CD4-positive, alpha-beta T cell treated with Interferon gamma for 1 hour (primary cell): Measurements from ENCODE around the gene BRD4.
"Not testable (repeated sequence)": the region's sequence is repeated elsewhere in the genome, so short reads cannot be mapped to it uniquely, and the experiment has no call there.

Experiments used
- DNase-seq: peaks from one replicate; pipeline ENCODE4 v3.0.0-alpha.2; 2020

The BRD4 gene

GRCh38 chr19:15358918-15359317, 26.6 kb upstream of the BRD4 start:
- no peak for DNase-seq

DNA sequence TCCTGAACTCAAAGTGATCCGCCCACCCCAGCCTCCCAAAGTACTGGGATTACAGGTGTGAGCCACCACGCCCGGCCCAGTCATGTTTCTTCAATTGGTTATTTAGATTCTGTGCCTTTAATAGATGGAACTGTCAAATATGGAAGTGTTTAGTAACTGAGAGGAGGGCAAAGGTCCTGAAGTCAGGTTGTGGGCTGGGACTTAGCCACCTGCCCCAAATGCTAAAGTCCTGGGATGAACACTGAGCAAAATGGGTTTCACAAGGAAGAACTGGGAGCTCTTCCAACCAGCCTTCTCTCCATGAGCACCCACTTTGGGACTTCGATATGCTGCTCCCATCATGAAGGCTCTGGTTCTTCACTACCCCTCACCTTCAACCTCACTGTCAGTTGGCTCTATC, 25.6 kb upstream of the BRD4 start:
- DNase-seq: no peak

GRCh38 chr19:15354566-15355296, 22.4 kb upstream of the BRD4 start:
- DNase-seq: no peak

DNA sequence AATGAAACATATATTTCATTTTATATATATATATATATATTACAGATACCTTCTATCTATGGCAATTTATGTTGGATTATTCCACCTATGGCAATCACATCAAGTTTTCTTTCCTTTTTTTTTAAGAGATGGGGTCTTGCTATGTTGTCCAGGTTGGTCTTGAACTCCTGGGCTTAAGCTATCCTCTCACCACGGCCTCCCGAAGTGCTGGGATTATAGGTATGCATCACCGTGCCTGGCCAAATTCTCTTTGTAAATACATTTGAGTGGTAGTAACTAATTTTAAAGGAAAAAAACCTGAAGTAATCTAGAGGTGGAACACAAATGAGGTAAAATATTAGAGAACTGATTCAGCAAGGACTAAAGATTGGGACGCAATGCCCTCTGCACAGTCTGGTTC, 21.6 kb upstream of the BRD4 start:
- no peak for DNase-seq

DNA sequence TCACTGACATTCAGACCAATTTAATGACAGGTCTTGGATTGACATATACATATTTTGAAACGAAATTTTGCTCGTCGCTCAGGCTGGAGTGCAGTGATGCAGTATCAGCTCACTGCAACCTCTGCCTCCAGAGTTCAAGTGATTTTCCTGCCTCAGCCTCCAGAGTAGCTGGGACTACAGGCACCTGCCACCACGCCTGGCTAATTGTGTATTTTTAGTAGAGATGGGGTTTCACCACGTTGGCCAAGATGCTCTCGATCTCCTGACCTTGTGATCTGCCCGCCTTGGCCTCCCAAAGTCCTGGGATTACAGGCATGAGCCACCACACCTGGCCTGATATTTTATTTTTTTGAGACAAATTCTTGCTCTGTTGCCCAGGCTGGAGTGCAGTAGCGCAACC, 20.2 kb upstream of the BRD4 start:
- not testable (repeated sequence) for DNase-seq

DNA sequence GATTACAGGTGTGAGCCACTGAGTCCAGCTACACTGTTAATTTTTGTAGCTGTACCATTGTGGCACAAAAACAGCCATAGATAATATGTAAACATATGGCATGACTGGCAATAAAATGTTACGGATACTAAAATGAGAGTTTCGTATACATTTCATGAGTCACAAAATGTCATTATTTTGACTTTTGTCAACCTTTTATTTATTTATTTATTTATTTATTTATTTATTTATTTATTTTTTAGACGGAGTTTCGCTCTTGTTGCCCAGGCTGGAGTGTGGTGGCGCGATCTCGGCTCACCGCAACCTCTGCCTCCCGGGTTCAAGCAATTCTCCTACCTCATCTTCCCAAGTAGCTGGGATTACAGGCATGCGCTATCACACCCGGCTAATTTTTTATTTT, 9.0 kb upstream of the BRD4 start:
- not testable (repeated sequence) for DNase-seq

DNA sequence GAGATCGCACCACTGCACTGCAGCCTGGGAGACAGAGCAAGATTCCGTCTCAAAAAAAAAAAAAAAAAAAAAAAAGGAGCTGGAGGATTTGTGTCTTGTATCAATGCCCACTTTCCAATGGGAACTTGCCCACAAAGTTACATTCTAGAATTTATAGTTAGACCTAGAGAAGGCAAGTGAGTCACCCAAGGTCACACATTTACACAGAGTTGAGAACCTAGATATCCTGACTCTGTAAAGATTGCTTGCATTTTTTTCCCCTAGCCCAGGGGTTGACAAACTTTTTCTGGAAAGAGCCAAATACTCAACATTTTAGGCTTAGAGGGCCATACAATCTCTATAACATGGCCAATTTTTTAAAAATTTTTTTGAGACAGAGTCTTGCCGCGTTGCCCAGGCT, 7.7 kb upstream of the BRD4 start:
- DNase-seq: no peak

DNA sequence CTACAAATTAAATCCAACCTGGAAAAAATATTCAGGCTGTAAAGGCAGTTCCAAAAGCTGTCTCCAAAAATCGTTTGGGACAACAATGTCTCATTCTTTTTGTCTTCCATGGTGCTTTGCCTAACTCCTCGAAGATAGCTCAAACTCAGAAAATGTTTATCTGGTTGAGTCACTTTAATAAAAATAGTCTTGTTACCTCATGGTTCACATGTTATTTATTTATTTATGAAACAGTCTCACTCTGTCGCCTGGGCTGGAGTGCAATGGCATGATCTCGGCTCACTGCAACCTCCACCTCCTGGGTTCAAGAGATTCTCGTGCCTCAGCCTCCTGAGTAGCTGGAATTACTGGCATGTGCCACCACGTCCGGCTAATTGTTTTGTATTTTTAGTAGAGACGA, 4.9 kb upstream of the BRD4 start:
- DNase-seq: no peak

DNA sequence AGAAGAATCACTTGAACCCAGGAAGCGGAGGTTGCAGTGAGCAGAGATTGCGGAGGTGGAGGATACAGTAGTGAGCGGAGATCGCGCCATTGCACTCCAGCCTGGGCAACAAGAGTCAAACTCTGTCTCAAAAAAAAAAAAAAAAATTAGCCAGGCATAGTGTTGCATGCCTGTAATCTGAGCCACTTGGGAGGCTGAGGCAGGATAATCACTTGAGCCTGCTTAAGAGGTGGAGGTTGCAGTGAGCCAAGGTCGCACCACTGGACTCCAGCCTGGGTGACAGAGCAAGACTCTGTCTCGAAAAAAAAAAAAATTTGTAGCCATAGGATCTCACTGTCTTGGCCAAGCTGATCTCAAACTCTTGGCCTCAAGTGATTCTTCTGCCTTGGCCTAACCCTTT, 3.7 kb upstream of the BRD4 start:
- not testable (repeated sequence) for DNase-seq

GRCh38 chr19:15331419-15332310, 674 bp downstream of the BRD4 start:
- DNase-seq: peak; percentile 57

DNA sequence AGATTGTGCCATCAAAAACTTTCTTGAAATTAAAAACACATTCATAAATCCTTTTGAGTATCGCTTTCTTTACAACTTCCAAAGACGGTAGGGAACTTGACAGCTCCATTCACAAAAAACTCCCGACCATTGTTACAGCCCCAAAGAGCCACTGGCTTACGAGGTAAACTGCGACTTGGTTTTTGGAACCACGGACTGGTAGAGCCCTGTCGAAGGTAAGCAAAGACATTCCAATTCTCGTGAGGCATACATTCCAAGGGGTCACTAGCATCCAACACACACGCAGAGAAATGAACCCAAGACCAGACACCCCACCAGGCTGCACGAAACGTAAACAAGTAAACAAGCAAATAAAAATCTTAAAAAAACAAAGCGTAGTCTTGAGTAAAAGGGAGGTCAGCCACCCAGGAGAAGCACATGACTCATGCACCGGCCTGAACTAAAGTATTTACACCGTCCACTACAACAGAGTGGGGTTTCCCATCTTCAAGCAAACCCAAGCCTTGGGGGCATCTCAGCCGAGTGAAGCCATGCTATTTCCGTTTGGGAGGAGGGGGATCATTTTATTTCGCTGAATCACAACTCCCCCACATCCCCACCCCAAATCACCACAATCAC, 1.4 kb downstream of the BRD4 start:
- peak; percentile 25 for DNase-seq

DNA sequence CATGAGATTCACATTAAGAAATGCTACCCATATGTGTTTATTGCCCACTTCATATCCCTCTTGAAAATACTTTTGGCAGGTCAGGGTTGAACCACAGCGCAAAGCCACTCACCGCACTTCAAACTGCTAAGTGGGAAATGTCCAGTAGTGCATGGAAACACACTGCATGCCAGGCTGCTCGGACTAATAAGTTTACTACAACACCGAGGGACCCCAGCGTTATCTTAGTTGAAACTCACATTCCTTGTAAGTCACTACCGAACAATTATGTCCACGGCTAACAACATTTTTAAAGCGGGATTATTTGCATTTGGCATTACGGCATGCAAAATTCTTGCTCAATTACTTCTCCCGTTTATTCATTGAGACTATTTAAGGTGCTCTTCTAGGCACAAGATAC, 4.0 kb downstream of the BRD4 start:
- DNase-seq: no peak

GRCh38 chr19:15324791-15325519, 7.4 kb downstream of the BRD4 start:
- DNase-seq: no peak

- no peak for DNase-seq
These were observed 8.7 kb downstream of the BRD4 start for GRCh38 chr19:15323496-15324235.

DNA sequence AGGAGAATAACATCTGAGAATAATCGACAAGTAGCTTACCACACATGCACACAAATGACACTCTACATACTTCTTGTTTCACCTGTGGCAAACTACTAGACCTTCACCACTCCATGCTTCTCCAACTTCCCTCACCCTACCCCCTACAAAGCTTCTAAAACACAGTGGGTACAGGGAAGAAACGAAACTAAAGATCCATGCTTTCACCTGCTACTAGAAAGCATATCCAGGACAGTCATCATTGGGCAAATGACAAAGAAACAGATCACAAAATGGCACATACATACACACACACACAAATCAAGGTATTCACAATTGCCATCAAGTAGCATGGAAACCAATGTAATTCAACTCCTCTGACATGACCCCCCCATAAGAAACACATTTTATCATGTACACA, 10.6 kb downstream of the BRD4 start:
- no peak for DNase-seq

- no peak for DNase-seq
These were observed 12.2 kb downstream of the BRD4 start for GRCh38 chr19:15320116-15320515.

GRCh38 chr19:15318241-15318691, 14.1 kb downstream of the BRD4 start:
- peak; percentile 52 for DNase-seq

- no peak for DNase-seq
These were observed 14.8 kb downstream of the BRD4 start for GRCh38 chr19:15317392-15318071.

DNA sequence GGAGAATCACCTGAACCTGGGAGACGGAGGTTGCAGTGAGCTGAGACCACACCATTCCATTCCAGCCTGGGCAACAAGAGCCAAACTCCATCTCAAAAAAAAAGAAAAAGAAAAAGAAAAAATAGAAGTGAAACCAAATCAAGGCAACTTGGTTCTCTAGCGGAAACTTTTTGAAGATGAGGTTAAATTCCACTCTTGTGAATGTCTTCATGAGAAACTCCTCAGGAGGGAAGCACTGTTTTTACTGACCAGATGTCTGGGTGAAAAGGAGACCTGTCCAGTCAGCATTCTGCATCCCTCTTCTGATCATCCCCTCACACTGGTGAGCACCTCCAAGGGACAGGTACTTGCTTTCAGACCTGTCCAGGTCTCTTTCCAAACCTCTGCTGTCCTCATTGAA, 15.8 kb downstream of the BRD4 start:
- DNase-seq: no peak

- no peak for DNase-seq
These were observed 17.2 kb downstream of the BRD4 start for GRCh38 chr19:15315101-15315500.

DNA sequence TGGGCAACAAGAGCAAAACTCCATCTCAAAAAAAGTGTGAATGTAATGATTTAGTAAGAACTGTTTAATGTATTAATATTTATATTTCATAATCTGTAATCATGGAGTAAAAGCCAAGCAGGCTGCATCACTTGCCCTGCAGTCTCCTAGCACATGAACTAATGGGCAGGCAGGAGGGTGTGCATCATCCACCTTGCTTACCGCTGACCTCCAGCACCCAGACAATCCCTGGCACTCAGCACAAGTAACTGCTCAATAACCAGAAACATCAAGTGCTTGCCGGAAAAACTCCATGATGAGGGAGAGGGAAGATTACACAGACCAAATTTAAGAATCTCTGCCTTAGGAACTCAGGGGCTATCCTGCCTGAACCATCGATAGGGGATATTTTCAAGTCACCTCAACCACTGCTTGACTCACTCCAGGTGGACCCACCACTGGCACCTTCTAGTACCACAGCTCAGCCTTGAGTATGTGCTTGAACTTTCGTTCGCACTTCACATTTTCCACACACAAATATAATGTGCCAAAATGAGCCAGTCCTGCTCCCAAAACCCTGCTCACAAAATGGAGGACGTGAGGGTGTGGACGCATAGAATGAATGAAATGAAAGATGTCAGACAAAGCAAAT, 18.6 kb downstream of the BRD4 start:
- no peak for DNase-seq
